HG03520 (cell line): ENCODE data around the gene SPTB.
A peak's percentile ranks its signal among the peaks of the same experiment; 100 is the strongest.

Experiments
- ATAC-seq: cut with Tn5 transposase; IDR thresholded peaks from one replicate; pipeline ENCODE4 v1.9.1; 2021; ENCODE audit warnings: mild to moderate bottlenecking, moderate library complexity; ENCODE audit not compliant: unreplicated experiment

SPTB gene

GRCh38 chr14:64855721-64856528, 23.8 kb downstream of the SPTB start:
- no peak for ATAC-seq

GRCh38 chr14:64850369-64851137, 29.2 kb downstream of the SPTB start:
- ATAC-seq, result no peak

- no peak for ATAC-seq
Observed at GRCh38 chr14:64849940-64850339, 29.8 kb downstream of the SPTB start.

- no peak for ATAC-seq
Observed at GRCh38 chr14:64848239-64848638, 31.5 kb downstream of the SPTB start.

GRCh38 chr14:64846319-64846718, 33.4 kb downstream of the SPTB start:
- ATAC-seq, result no peak

- ATAC-seq, result no peak
Observed at GRCh38 chr14:64845878-64846277, 33.8 kb downstream of the SPTB start.

- ATAC-seq, result no peak
Observed at GRCh38 chr14:64844969-64845536, 34.7 kb downstream of the SPTB start.

- ATAC-seq, result peak; percentile 84
Observed at GRCh38 chr14:64844272-64844671, 35.4 kb downstream of the SPTB start.

- ATAC-seq, result no peak
Observed at GRCh38 chr14:64843548-64843947, 36.2 kb downstream of the SPTB start.

- no peak for ATAC-seq
Observed at GRCh38 chr14:64841772-64842750, 37.6 kb downstream of the SPTB start.

- ATAC-seq, result no peak
Observed at GRCh38 chr14:64841121-64841651, 38.5 kb downstream of the SPTB start.

- no peak for ATAC-seq
Observed at GRCh38 chr14:64838656-64839055, 41.1 kb downstream of the SPTB start.

GRCh38 chr14:64835431-64835830, 44.3 kb downstream of the SPTB start:
- no peak for ATAC-seq

GRCh38 chr14:64834965-64835364, 44.7 kb downstream of the SPTB start:
- ATAC-seq, result no peak

- ATAC-seq, result no peak
Observed at GRCh38 chr14:64831419-64831818, 48.3 kb downstream of the SPTB start.

- ATAC-seq, result no peak
Observed at GRCh38 chr14:64830961-64831360, 48.7 kb downstream of the SPTB start.

- ATAC-seq, result no peak
Observed at GRCh38 chr14:64828071-64828470, 51.6 kb downstream of the SPTB start.

- no peak for ATAC-seq
Observed at GRCh38 chr14:64826845-64827244, 52.9 kb downstream of the SPTB start.

GRCh38 chr14:64826333-64826732, 53.4 kb downstream of the SPTB start:
- ATAC-seq, result no peak

- no peak for ATAC-seq
Observed at GRCh38 chr14:64825509-64825908, 54.2 kb downstream of the SPTB start.
